ENCODE results near the gene MAPKAP1. TPM values are rescaled to one million over a fixed set of nuclear protein-coding genes. Genes with fewer than 3 reads are reported as not detected.

The MAPKAP1 gene
- total RNA-seq, 2 donors from 2014 or later, result 42.2 to 66.5 TPM

- H3K9me3 Mint-ChIP-seq, result peaks cover under 1% of the 10 kb centered on the region
- no peak overlapping the region for H3K4me3 Mint-ChIP-seq
- no peaks in the 10 kb centered on the region for H3K27me3 Mint-ChIP-seq
- no peak for ATAC-seq (replicated peaks)
- peaks cover 9% of the 10 kb centered on the region for H3K4me1 Mint-ChIP-seq
- peaks cover 18% of the 10 kb centered on the region for H3K36me3 Mint-ChIP-seq (ENCODE audit: low read depth)
- no peak overlapping the region for H3K27ac Mint-ChIP-seq
Observed at GRCh38 chr9:125497906-125498305, 209.1 kb downstream of the MAPKAP1 start.

DNA sequence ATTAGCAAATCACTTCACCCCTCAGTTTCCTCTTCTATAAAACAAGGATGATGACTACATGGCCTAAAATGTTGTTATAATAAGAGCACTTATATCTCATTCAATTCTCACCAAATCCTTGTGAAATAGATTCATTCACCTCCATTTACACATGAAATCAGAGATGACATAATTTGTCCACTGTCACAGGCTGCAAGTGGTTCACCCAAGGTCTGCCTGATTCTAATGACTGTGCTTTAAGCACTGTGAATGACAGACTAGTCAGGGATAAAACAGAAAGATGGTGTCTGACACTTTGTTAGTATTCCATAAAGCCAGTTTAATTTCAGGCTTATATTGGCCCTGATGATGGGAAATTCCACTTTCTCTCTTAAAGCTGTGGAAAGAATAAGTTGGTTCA, 209.5 kb downstream of the MAPKAP1 start:
- H3K4me3 Mint-ChIP-seq, result no peak overlapping the region
- ATAC-seq (replicated peaks), result no peak
- H3K27ac Mint-ChIP-seq, result no peak overlapping the region
- H3K4me1 Mint-ChIP-seq, result peaks cover 9% of the 10 kb centered on the region
- H3K36me3 Mint-ChIP-seq (ENCODE audit: low read depth), result peaks cover 17% of the 10 kb centered on the region
- H3K27me3 Mint-ChIP-seq, result no peaks in the 10 kb centered on the region
- H3K9me3 Mint-ChIP-seq, result no peaks in the 10 kb centered on the region

DNA sequence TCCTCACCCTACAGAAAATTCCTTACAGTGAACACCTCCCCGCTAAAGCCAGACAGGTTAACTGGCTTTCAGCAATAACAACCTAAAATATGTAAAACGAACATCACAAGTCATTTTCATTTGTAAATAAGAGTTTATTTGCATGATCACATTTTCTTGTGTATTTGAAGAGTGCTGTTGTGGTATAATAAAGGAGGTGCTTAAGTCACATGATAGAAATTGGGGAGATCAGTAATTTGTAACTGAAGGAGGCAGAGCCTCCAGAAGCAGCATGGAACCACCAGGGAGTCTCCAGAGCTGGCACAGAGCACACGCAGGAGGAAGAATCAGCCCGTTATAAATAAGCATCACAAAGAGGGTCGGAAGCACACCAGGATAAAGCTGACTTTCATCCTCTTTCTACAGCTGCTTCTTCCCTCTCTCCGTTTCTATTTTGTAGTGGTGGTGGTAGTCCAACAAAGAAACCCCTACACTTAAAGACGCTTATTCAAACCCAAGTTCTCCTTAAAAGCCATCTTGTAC, 210.6 kb downstream of the MAPKAP1 start:
- Mint-ChIP-seq H3K4me3 (no peak overlapping the region), H3K9me3 (no peaks in the 10 kb centered on the region), H3K4me1 (peaks cover 9% of the 10 kb centered on the region), H3K27me3 (no peaks in the 10 kb centered on the region), H3K36me3 (ENCODE audit: low read depth) (peaks cover 9% of the 10 kb centered on the region), H3K27ac (peak overlapping the region; percentile 17)
- ATAC-seq (replicated peaks), result no peak

- Mint-ChIP-seq H3K4me1 (peaks cover 9% of the 10 kb centered on the region), H3K9me3 (no peaks in the 10 kb centered on the region), H3K27me3 (no peaks in the 10 kb centered on the region), H3K4me3 (no peak overlapping the region), H3K27ac (no peak overlapping the region), H3K36me3 (ENCODE audit: low read depth) (no peaks in the 10 kb centered on the region)
- ATAC-seq (replicated peaks), result no peak
Observed at GRCh38 chr9:125495172-125496119, 211.6 kb downstream of the MAPKAP1 start.

DNA sequence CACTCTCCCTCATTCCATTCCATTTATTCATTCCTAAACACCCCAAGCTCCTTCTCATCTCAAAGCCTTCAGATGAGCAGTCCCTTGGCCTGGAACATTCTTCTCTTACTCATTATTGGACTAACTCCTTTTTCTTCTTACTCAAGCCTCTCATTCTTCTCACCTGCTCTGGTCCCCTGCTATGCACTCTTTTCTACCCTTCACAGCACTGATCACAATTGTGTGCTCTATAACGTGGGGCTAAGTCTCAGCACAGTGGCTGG, 212.4 kb downstream of the MAPKAP1 start:
- no peaks in the 10 kb centered on the region for H3K36me3 Mint-ChIP-seq (ENCODE audit: low read depth)
- no peaks in the 10 kb centered on the region for H3K27me3 Mint-ChIP-seq
- peak overlapping the region; percentile 12 for H3K27ac Mint-ChIP-seq
- H3K9me3 Mint-ChIP-seq, result no peaks in the 10 kb centered on the region
- H3K4me3 Mint-ChIP-seq, result no peak overlapping the region
- ATAC-seq (replicated peaks), result no peak
- H3K4me1 Mint-ChIP-seq, result peaks cover 9% of the 10 kb centered on the region

- H3K4me1 Mint-ChIP-seq, result peaks cover 12% of the 10 kb centered on the region
- H3K27ac Mint-ChIP-seq, result peak overlapping the region; percentile 12
- H3K36me3 Mint-ChIP-seq (ENCODE audit: low read depth), result no peaks in the 10 kb centered on the region
- H3K9me3 Mint-ChIP-seq, result no peaks in the 10 kb centered on the region
- ATAC-seq (replicated peaks), result no peak
- H3K27me3 Mint-ChIP-seq, result no peaks in the 10 kb centered on the region
- no peak overlapping the region for H3K4me3 Mint-ChIP-seq
Observed at GRCh38 chr9:125493881-125494652, 212.9 kb downstream of the MAPKAP1 start.

- Mint-ChIP-seq H3K27me3 (no peaks in the 10 kb centered on the region), H3K27ac (no peak overlapping the region), H3K4me1 (peaks cover 12% of the 10 kb centered on the region), H3K36me3 (ENCODE audit: low read depth) (no peaks in the 10 kb centered on the region), H3K9me3 (no peaks in the 10 kb centered on the region), H3K4me3 (no peak overlapping the region)
- no peak for ATAC-seq (replicated peaks)
Observed at GRCh38 chr9:125493384-125493783, 213.6 kb downstream of the MAPKAP1 start.

DNA sequence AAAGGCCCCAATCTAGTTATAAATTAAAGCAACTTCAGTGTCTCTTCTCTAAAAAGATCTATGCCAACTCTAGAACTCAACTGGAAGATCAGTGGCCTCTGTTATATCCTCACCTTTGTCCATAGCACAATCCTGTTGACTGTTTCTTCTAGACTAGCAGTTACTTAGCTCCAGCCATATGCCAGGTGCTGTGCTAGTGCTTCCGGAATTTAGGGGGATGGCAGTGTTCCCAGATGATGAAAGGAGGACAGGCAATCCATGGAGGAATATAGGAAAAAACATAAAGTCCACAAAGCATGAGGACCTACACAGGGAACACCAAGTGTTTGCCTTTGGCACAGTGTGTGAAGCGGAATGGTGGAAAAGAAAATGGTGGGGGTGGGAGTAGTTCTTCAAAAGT, 214.3 kb downstream of the MAPKAP1 start:
- Mint-ChIP-seq H3K36me3 (ENCODE audit: low read depth) (no peaks in the 10 kb centered on the region), H3K9me3 (no peaks in the 10 kb centered on the region), H3K27me3 (no peaks in the 10 kb centered on the region), H3K27ac (no peak overlapping the region), H3K4me3 (no peak overlapping the region), H3K4me1 (peaks cover 12% of the 10 kb centered on the region)
- no peak for ATAC-seq (replicated peaks)

DNA sequence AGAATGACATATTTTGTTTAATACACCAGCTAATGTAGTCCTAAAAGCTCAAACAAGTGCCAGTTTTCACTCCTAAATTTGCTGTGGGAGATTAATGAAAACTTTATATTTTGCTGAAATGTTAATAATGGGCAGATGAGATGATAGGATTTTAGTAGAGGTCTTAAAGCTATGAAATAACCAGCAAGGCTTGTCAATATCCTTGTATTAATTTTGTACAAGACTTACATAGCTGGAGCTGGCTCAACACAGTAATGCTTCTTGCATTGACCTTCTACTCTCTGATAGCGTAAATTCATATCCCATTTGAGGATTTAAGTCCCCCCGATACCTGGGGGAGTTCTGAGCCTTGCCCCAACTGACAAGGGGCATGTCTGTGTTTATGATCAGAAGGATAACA, 219.2 kb downstream of the MAPKAP1 start:
- no peak overlapping the region for H3K4me3 Mint-ChIP-seq
- no peaks in the 10 kb centered on the region for H3K9me3 Mint-ChIP-seq
- no peak overlapping the region for H3K27ac Mint-ChIP-seq
- ATAC-seq (replicated peaks), result no peak
- H3K36me3 Mint-ChIP-seq (ENCODE audit: low read depth), result peaks cover 19% of the 10 kb centered on the region
- no peaks in the 10 kb centered on the region for H3K27me3 Mint-ChIP-seq
- peaks cover 4% of the 10 kb centered on the region for H3K4me1 Mint-ChIP-seq

DNA sequence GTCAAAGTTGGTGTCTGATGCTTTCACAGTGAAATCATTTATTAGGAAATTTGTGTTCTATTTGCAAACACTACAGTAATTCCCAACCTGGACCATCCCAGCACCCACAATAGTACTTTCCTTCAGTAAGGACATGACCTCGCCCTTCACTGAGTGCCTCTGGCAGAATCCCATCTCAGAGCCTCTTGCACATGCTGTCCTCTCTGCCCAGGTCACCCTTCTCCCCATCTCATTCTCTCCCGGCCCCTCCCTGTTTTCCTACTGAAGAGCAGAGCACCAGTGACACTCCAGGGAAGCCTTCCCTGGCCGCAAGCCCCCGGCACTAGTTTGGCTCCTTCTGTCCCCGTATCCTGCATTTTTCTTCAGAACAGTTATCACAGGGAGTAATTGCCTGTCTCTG, 220.4 kb downstream of the MAPKAP1 start:
- no peaks in the 10 kb centered on the region for H3K27me3 Mint-ChIP-seq
- H3K4me3 Mint-ChIP-seq, result no peak overlapping the region

DNA sequence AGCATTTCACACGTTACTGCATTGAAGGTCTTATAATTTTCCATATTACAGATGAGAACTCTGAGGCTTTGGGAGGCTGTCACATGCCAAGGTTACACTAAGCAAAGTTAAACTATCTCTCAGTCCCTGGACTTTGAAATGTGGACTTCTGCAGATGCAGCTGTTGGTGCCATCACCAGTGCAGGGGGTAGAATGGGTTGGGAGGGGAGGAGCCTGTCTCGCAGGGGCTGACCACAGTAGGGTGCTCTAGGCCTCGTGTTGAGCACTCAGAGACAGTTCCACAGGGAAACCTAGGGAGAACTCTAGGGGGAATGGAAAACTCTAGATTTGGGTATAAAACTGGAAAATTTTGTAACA, 220.9 kb downstream of the MAPKAP1 start:
- ATAC-seq (replicated peaks), result no peak
- H3K36me3 Mint-ChIP-seq (ENCODE audit: low read depth), result peaks cover 30% of the 10 kb centered on the region
- H3K9me3 Mint-ChIP-seq, result no peaks in the 10 kb centered on the region
- peak overlapping the region; percentile 58 for H3K27ac Mint-ChIP-seq
- no peak overlapping the region for H3K4me3 Mint-ChIP-seq
- H3K4me1 Mint-ChIP-seq, result peaks cover 4% of the 10 kb centered on the region
- H3K27me3 Mint-ChIP-seq, result no peaks in the 10 kb centered on the region

More for the DNA sequence above, 220.4 kb downstream of the MAPKAP1 start:
- no peaks in the 10 kb centered on the region for H3K9me3 Mint-ChIP-seq
- peaks cover 27% of the 10 kb centered on the region for H3K36me3 Mint-ChIP-seq (ENCODE audit: low read depth)
- no peak for ATAC-seq (replicated peaks)
- H3K4me1 Mint-ChIP-seq, result peaks cover 4% of the 10 kb centered on the region
- H3K27ac Mint-ChIP-seq, result no peak overlapping the region

DNA sequence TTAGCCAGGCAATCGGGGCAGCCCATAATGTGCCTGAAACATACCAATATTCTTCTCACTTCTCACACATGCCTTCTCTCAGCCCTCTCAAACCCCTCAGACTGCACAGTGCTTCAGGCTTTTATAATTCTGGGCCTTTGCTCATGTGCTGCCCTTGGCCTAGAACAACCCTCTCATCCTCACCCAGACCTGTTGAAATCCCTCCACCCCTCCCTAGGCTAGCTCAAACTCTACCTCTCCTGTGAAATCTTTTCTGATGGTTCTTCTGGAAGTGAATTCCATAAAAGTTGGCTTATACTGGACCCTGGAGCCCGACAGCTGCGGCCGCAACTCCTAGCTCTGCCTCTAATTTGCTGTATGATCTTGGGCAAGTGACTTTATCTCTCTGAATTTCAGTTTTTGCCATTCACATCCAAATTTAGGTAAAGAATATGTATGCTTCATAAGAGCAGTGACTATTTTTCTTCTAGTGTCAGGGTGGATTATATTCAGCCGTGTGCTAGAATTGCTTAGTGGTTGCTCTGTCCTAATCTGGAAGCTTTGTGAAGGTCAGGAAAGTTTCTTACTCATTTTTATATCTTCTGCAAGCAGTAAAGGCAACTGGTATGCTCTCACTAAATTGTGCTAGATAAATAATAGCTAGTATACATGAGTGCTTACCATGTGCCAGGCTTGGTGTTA, 221.4 kb downstream of the MAPKAP1 start:
- Mint-ChIP-seq H3K36me3 (ENCODE audit: low read depth) (peaks cover 33% of the 10 kb centered on the region), H3K4me3 (no peak overlapping the region), H3K27ac (peak overlapping the region; percentile 58), H3K9me3 (no peaks in the 10 kb centered on the region), H3K4me1 (peaks cover 4% of the 10 kb centered on the region), H3K27me3 (no peaks in the 10 kb centered on the region)
- no peak for ATAC-seq (replicated peaks)

- Mint-ChIP-seq H3K27ac (no peak overlapping the region), H3K27me3 (no peaks in the 10 kb centered on the region)
- no peak for ATAC-seq (replicated peaks)
Observed at GRCh38 chr9:125484350-125485282, 222.4 kb downstream of the MAPKAP1 start.

GRCh38 chr9:125483697-125484096, 223.3 kb downstream of the MAPKAP1 start:
- no peak for ATAC-seq (replicated peaks)
- no peaks in the 10 kb centered on the region for H3K9me3 Mint-ChIP-seq
- no peaks in the 10 kb centered on the region for H3K27me3 Mint-ChIP-seq
- peaks cover 48% of the 10 kb centered on the region for H3K36me3 Mint-ChIP-seq (ENCODE audit: low read depth)
- no peak overlapping the region for H3K4me3 Mint-ChIP-seq
- H3K4me1 Mint-ChIP-seq, result no peaks in the 10 kb centered on the region
- H3K27ac Mint-ChIP-seq, result no peak overlapping the region

More at GRCh38 chr9:125484350-125485282, 222.4 kb downstream of the MAPKAP1 start:
- Mint-ChIP-seq H3K36me3 (ENCODE audit: low read depth) (peaks cover 43% of the 10 kb centered on the region), H3K4me1 (peaks cover 4% of the 10 kb centered on the region), H3K9me3 (no peaks in the 10 kb centered on the region), H3K4me3 (no peak overlapping the region)
